ENCODE results near the gene KLHL41. TPM values are rescaled to one million over a fixed set of nuclear protein-coding genes. Genes with fewer than 3 reads are reported as not detected.
A peak's percentile ranks its signal among the peaks of the same experiment; 100 is the strongest.

KLHL41 gene
- total RNA-seq, 1 donor from 2014 or later = not detected

- TF ChIP-seq CTCF (IDR thresholded peaks at IDR 0.05; ENCODE audit: insufficient read depth, low read length, severe bottlenecking) = no peak
- FAIRE-seq (no peak), DNase-seq (ENCODE audit: low read depth) (no peak)
- H3K4me3 ChIP-seq (ENCODE audit: low read depth, low read length) = no peak overlapping the region
- no peaks in the 10 kb centered on the region for H3K27me3 ChIP-seq (ENCODE audit: control insufficient read depth, insufficient read depth, low read length)
- H3K36me3 ChIP-seq (ENCODE audit: control insufficient read depth, insufficient read depth, low read length) = no peaks in the 10 kb centered on the region
Observed at GRCh38 chr2:169468841-169469240, 40.7 kb upstream of the KLHL41 start.

- DNase-seq (ENCODE audit: low read depth) = no peak
- Histone ChIP-seq H3K27me3 (ENCODE audit: control insufficient read depth, insufficient read depth, low read length) (no peaks in the 10 kb centered on the region), H3K4me3 (ENCODE audit: low read depth, low read length) (no peak overlapping the region), H3K36me3 (ENCODE audit: control insufficient read depth, insufficient read depth, low read length) (no peaks in the 10 kb centered on the region)
- FAIRE-seq = no peak
- no peak for TF ChIP-seq CTCF (IDR thresholded peaks at IDR 0.05; ENCODE audit: insufficient read depth, low read length, severe bottlenecking)
Observed at GRCh38 chr2:169469952-169470572, 39.4 kb upstream of the KLHL41 start.

GRCh38 chr2:169472249-169472648 lies 37.3 kb upstream of the KLHL41 start:
- Histone ChIP-seq H3K27me3 (ENCODE audit: control insufficient read depth, insufficient read depth, low read length) (no peaks in the 10 kb centered on the region), H3K4me3 (ENCODE audit: low read depth, low read length) (no peak overlapping the region), H3K36me3 (ENCODE audit: control insufficient read depth, insufficient read depth, low read length) (no peaks in the 10 kb centered on the region)
- FAIRE-seq (no peak), DNase-seq (ENCODE audit: low read depth) (no peak)
- no peak for TF ChIP-seq CTCF (IDR thresholded peaks at IDR 0.05; ENCODE audit: insufficient read depth, low read length, severe bottlenecking)

DNA sequence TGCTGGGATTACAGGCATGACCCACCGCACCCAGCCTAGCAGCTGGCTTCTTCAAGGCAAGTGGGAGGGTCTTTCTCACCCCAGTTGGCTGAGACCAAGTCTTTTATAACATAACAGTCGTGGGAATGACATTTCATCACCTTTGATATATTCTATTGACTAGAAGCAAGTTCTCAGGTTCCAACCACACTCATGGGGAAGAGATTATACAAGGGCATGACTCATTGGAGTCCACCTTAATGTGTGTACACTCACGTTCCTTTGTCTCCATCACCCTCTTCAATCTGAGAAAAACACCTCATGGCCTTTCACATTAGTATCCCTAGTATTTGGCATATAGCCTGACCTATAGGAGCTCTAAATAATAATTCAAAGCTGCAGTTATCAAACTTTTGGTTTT lies 33.0 kb upstream of the KLHL41 start:
- Histone ChIP-seq H3K27me3 (ENCODE audit: control insufficient read depth, insufficient read depth, low read length) (no peaks in the 10 kb centered on the region), H3K36me3 (ENCODE audit: control insufficient read depth, insufficient read depth, low read length) (no peaks in the 10 kb centered on the region), H3K4me3 (ENCODE audit: low read depth, low read length) (no peak overlapping the region)
- no peak for TF ChIP-seq CTCF (IDR thresholded peaks at IDR 0.05; ENCODE audit: insufficient read depth, low read length, severe bottlenecking)
- no peak for FAIRE-seq
- peak; percentile 90 for DNase-seq (ENCODE audit: low read depth)

GRCh38 chr2:169478339-169478738 lies 31.2 kb upstream of the KLHL41 start:
- FAIRE-seq = no peak
- no peak for TF ChIP-seq CTCF (IDR thresholded peaks at IDR 0.05; ENCODE audit: insufficient read depth, low read length, severe bottlenecking)

DNA sequence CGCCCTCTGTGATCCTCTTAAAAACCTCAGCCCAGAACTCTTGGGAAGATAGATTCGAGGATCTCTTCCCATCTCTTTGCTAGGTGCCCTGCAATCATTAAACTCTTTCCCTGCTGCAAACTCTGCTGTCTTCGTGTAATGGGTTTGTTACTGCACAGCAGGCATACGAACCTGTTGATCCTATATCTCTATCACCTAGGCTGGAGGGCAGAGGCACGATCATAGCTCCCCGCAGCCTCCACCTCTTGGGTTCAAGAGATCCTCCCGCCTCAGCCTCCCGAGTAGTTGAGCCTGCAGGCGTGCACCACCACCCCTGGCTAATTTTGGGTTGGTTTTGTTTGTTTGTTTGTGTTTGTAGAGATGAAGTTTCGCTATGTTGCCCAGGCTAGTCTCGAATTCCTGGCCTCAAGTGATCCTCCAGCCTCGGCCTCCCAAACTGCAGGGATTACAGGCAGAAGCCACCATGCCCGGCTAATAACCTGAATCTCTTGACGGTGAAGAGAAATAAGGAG lies 30.7 kb upstream of the KLHL41 start:
- H3K27me3 ChIP-seq (ENCODE audit: control insufficient read depth, insufficient read depth, low read length) = no peaks in the 10 kb centered on the region
- peak overlapping the region; percentile 75 for H3K4me3 ChIP-seq (ENCODE audit: low read depth, low read length)
- no peak for TF ChIP-seq CTCF (IDR thresholded peaks at IDR 0.05; ENCODE audit: insufficient read depth, low read length, severe bottlenecking)
- DNase-seq (ENCODE audit: low read depth) (no peak), FAIRE-seq (no peak)
- no peaks in the 10 kb centered on the region for H3K36me3 ChIP-seq (ENCODE audit: control insufficient read depth, insufficient read depth, low read length)

More at GRCh38 chr2:169478339-169478738, 31.2 kb upstream of the KLHL41 start:
- Histone ChIP-seq H3K36me3 (ENCODE audit: control insufficient read depth, insufficient read depth, low read length) (no peaks in the 10 kb centered on the region), H3K27me3 (ENCODE audit: control insufficient read depth, insufficient read depth, low read length) (no peaks in the 10 kb centered on the region), H3K4me3 (ENCODE audit: low read depth, low read length) (no peak overlapping the region)
- peak; percentile 7 for DNase-seq (ENCODE audit: low read depth)
